Ovary (tissue), 9 donors: ENCODE data around the gene MBNL1. TPM values are rescaled to one million over a fixed set of nuclear protein-coding genes. Genes with fewer than 3 reads are reported as not detected.

Source experiments
- DNase-seq, 5 donors: peaks; one replicate each; pipeline ENCODE4 v3.0.0-alpha.2; 2019 to 2020
- H3K27ac ChIP-seq, 2 donors: fragments of 200-600 bp; one replicate each; pipeline versions ENCODE4 v1.5.1 to v1.8.0; 2019 to 2022
- H3K27me3 ChIP-seq: fragments of 200-600 bp; one replicate; pipeline ENCODE4 v1.8.0; 2022
- H3K36me3 ChIP-seq: fragments of 200-600 bp; sonication (generic); one replicate; pipeline ENCODE4 v1.5.1; 2019
- H3K4me1 ChIP-seq: one replicate; pipeline ENCODE4 v1.8.1; 2013; ENCODE audit warnings: mild to moderate bottlenecking, moderate library complexity; ENCODE audit not compliant: insufficient read depth
- H3K4me3 ChIP-seq: fragments of 200-600 bp; sonication (generic); one replicate; pipeline ENCODE4 v1.5.1; 2017
- H3K9me3 ChIP-seq, 2 donors: fragments of 200-600 bp in 1 of 2; sonication (generic) in 1 of 2; one replicate each; pipeline versions ENCODE4 v1.5.1 to v1.8.1; 2013 to 2019; ENCODE audit warnings: mild to moderate bottlenecking in 1 of 2, moderate library complexity in 1 of 2
- EP300 ChIP-seq: sonication (generic); formaldehyde crosslinking; IDR thresholded peaks from one replicate; pipeline ENCODE4 v1.6.1; 2017; ENCODE audit warnings: antibody characterized with exemption
- POLR2A ChIP-seq: fragments of 450-650 bp; IDR thresholded peaks from one replicate; pipeline ENCODE4 v1.6.1; 2017; ENCODE audit warnings: antibody characterized with exemption, mild to moderate bottlenecking, moderate library complexity
- WGBS, 3 donors: extraction: QIAGEN DNeasy Blood & Tissue Kit in 1 of 3; methylation state at CpG; one replicate each; pipeline versions ENCODE4 v1.1.5 to v1.1.7; 2013 to 2017; 5-methylcytosine and 5-hydroxymethylcytosine counted together
- intact Hi-C, 4 donors: fragments of 100-400 bp; cut with DNase I; formaldehyde crosslinking; loops; one replicate each; pipeline versions ENCODE4 v1.11.0 to v1.15.1; 2022 to 2023
- polyA plus RNA-seq, 2 donors: library from polyadenylated mRNA; stranded (reverse); fragments of 200-250 nt in 1 of 2; fragments of 350-450 nt in 1 of 2; fragmentation: Illumina TruSeq in 1 of 2; extraction: RNeasy Lipid Tissue Mini Kit (QIAGEN cat#74804) in 1 of 2; gene quantifications; one replicate each; pipeline ENCODE4 v1.2.3, GENCODE V29; 2013 to 2014
- total RNA-seq, 7 donors: library from RNA; depleted of rRNA in 2 of 7; stranded (reverse); fragments of >200 nt in 2 of 7; fragmentation: NEBNext Ultra II Directional in 3 of 7; extraction: Animal tissue kit (Norgen Biotek cat#: 25700) in 3 of 7; gene quantifications; one replicate each; pipeline versions ENCODE4 v1.1.0 to v1.2.4, GENCODE V29; 2016 to 2023
- TF ChIP-seq, protein P1 (sequence below), 3 donors: fragments of 450-650 bp in 2 of 3; fragments of 200-600 bp in 1 of 3; IDR thresholded peaks; one replicate each; pipeline versions ENCODE4 v1.5.1 to v1.8.0; 2016 to 2022; ENCODE audit warnings: antibody characterized with exemption in 3 of 3, mild to moderate bottlenecking in 1 of 3
- donor health status: DM: no; HTN: no; CAD: no; lungs with moderate emphysema.
- donor health status: DM: no; HTN: no; CAD: no.
- donor health status: Bipolar disorder and iron deficiency.
- donor health status: DM: yes; HTN: yes; CAD: no.
- donor health status: DM: no; HTN: no; CAD: no.
- donor health status: DM: yes; HTN: yes; CAD: no.

MBNL1 gene
- total and polyA plus RNA-seq, 9 donors: 39.7 to 152 (median 123) TPM

DNA sequence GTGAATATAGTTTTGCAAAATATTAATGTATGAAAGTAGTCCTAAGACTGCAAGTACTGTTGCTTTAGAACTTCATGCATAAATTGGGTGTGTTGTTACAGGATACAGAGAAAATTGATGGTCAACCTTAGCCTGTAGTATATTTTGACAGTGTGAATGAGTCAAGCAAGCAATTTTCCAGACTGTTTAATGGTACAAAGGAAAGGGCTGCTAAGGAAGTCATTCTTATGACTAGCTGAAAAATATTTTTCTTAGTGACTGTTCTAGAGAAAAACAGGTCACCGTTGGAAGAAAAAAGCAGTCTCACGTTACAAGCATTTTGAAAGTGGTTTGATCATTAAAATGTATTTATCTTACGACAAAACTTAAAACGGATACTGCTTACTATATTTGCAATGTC is 49.2 kb downstream of the MBNL1 start:
- no peaks in the 10 kb centered on the region for H3K9me3 ChIP-seq
- peaks cover 2% of the 10 kb centered on the region for H3K4me1 ChIP-seq
- no peak overlapping the region for H3K27ac ChIP-seq
- no peak for DNase-seq
- no peak overlapping the region for H3K4me3 ChIP-seq
- intact Hi-C loops: loop anchor here in 1 of 4 donors (2.0 kb wide), 1 partner anchor 37 kb away; no protein-coding TSS in a partner anchor
- TF ChIP-seq, protein P1, sequence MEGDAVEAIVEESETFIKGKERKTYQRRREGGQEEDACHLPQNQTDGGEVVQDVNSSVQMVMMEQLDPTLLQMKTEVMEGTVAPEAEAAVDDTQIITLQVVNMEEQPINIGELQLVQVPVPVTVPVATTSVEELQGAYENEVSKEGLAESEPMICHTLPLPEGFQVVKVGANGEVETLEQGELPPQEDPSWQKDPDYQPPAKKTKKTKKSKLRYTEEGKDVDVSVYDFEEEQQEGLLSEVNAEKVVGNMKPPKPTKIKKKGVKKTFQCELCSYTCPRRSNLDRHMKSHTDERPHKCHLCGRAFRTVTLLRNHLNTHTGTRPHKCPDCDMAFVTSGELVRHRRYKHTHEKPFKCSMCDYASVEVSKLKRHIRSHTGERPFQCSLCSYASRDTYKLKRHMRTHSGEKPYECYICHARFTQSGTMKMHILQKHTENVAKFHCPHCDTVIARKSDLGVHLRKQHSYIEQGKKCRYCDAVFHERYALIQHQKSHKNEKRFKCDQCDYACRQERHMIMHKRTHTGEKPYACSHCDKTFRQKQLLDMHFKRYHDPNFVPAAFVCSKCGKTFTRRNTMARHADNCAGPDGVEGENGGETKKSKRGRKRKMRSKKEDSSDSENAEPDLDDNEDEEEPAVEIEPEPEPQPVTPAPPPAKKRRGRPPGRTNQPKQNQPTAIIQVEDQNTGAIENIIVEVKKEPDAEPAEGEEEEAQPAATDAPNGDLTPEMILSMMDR (IDR thresholded peaks at IDR 0.05): no peak
- TF ChIP-seq POLR2A: no peak
- TF ChIP-seq EP300: no peak
- no peaks in the 10 kb centered on the region for H3K36me3 ChIP-seq
- 52 to 66% (median 61%) methylated on average over 4 of the region's 4 CpGs for WGBS, 3 donors
- H3K27me3 ChIP-seq: no peaks in the 10 kb centered on the region

DNA sequence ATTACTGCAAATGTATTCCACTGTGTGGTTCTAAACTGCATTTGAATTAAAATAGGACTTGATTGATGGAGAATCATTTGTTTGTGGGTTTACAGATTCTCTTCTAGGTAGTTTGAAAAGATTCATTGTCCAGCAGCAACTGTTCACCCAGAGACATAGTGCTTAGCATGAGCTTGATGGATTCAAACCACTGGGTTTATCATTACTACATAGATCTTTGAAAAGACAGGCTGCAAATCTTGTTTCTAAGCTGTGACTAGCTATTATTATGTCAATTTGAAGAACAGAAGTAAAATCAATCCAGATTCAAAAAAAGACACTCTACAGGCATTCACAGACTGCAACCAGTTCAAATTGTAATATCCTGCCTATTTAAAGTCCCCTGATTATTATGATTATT is 49.8 kb downstream of the MBNL1 start:
- Histone ChIP-seq H3K27me3 (no peaks in the 10 kb centered on the region), H3K4me3 (no peak overlapping the region), H3K9me3 (no peaks in the 10 kb centered on the region), H3K27ac (no peak overlapping the region), H3K36me3 (no peaks in the 10 kb centered on the region), H3K4me1 (peaks cover 3% of the 10 kb centered on the region)
- TF ChIP-seq POLR2A: no peak
- TF ChIP-seq, protein P1 (IDR thresholded peaks at IDR 0.05): no peak
- TF ChIP-seq EP300: no peak
- intact Hi-C loops: no loop called here
- DNase-seq: no peak

GRCh38 chr3:152319256-152319655 is 50.5 kb downstream of the MBNL1 start:
- Histone ChIP-seq H3K4me3 (no peak overlapping the region), H3K36me3 (no peaks in the 10 kb centered on the region), H3K27me3 (no peaks in the 10 kb centered on the region), H3K27ac (no peak overlapping the region), H3K9me3 (no peaks in the 10 kb centered on the region), H3K4me1 (peaks cover 3% of the 10 kb centered on the region)
- no peak for TF ChIP-seq POLR2A
- no peak for TF ChIP-seq EP300
- TF ChIP-seq, protein P1 (IDR thresholded peaks at IDR 0.05): no peak
- no peak for DNase-seq
- WGBS, 3 donors: 92 to 98% (median 97%) methylated on average over 2 of the region's 2 CpGs
- intact Hi-C loops: no loop called here

DNA sequence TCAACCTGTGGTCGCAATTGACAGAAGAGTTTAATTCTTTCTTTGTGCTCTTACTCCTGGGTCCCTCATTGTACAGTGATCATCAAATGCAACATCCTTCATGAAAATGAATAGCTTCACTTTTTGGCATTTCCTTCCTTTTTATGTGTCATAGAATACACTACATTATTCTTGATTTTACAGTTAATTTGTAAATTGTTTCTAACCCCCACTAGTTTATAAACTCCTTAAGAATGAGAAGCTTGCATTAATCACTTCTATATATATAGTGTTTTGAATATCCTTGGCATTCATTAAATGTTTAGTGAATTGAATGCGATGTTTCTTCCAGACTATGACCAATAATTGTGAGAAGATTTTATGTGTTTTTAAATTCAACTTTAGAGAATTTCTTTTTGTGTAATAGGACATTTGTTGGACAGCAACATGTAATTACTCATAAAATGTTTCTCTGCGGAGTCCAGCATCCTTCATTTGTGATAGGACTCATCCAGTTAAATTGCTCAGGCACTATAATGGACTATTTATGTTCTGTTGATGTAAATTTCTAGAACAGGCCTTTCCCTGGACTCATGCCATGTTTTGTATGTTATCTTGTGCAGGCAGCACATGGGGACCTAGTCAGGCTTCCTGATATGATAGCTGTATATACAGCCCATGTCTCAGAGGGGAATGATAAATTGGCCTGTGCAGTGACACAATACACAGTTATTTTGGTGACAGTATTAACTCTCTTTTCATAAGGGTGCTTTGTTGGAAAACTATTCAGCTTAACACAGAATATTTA is 51.3 kb downstream of the MBNL1 start:
- TF ChIP-seq, protein P1 (IDR thresholded peaks at IDR 0.05): no peak
- TF ChIP-seq EP300 (no peak), POLR2A (no peak)
- DNase-seq: no peak
- intact Hi-C loops: no loop called here
- no peaks in the 10 kb centered on the region for H3K9me3 ChIP-seq
- WGBS, 3 donors: 73 to 83% (median 82%) methylated on average over 3 of the region's 3 CpGs
- no peak overlapping the region for H3K27ac ChIP-seq
- H3K36me3 ChIP-seq: no peaks in the 10 kb centered on the region
- H3K4me3 ChIP-seq: no peak overlapping the region
- peaks cover 3% of the 10 kb centered on the region for H3K4me1 ChIP-seq
- H3K27me3 ChIP-seq: no peaks in the 10 kb centered on the region
